Sciatic nerve (tissue), 2 donors: ENCODE results near the gene ZNF597. TPM values are rescaled to one million over a fixed set of nuclear protein-coding genes. Genes with fewer than 3 reads are reported as not detected.

Source experiments
- ATAC-seq: fragments of 200-7000 bp; cut with Tn5 transposase; one replicate; pipeline ENCODE4 v1.9.1; 2020; ENCODE audit warnings: mild to moderate bottlenecking, moderate library complexity
- DNase-seq: peaks from one replicate; pipeline ENCODE4 v3.0.0-alpha.2; 2020; ENCODE audit warnings: low spot score
- intact Hi-C: fragments of 100-400 bp; cut with DNase I; formaldehyde crosslinking; loops from one replicate; pipeline ENCODE4 v1.14.2; 2022
- microRNA-seq: library from miRNA; unstranded; fragments of <30 nt; microRNA quantifications from one replicate; pipeline ENCODE4 v1.2.0, GENCODE V29; 2020
- total RNA-seq: library from RNA; stranded (reverse); fragmentation: NEBNext Ultra II Directional; extraction: Animal tissue kit (Norgen Biotek cat#: 25700); gene quantifications from one replicate; pipeline ENCODE4 v1.2.1, GENCODE V29; 2021
- donor health status: DM: no; HTN: no; CAD: no.
- donor health status: DM: no; HTN: no; CAD: no.

Gene ZNF597
- total RNA-seq, 1 donor from 2014 or later = 3.2 TPM

DNA sequence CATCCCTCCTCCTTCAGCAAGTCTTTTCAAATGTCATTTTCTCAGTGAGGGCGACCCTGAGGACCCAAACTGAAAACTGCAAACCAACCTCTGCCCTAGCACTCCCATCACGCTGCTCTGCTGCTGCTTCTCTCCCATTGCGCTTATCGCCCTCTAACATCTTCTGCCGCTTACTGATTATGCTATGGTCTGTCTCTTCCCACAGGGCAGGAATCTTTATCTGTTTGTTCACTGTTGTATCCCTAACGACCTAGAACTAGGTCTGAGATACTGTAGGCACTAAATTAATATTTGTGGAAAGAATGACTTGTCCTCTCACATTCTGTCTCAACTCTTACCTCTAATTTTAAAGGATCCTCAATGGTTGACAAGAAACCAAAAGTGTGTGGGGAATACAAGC lies 55.0 kb downstream of the ZNF597 start:
- ATAC-seq = no peak
- DNase-seq = no peak
- intact Hi-C loops = no loop called here

- no peak for DNase-seq
- intact Hi-C loops = loop anchor here (5.0 kb wide), 1 partner anchor 1491 kb away; no protein-coding TSS in a partner anchor
- ATAC-seq = no peak
Measured at GRCh38 chr16:3383045-3383448, 60.3 kb downstream of the ZNF597 start.

Small RNA genes lying within 50 kb of the gene (microRNA-seq; reads per million reads assigned to microRNA genes)
- gene MIR6126 = not detected

Other genes with a start within 250 kb of the ZNF597 start
- gene ZNF200, start 208.3 kb downstream of the ZNF597 start, total RNA-seq = 7.4 TPM
- gene MEFV, start 186.9 kb downstream of the ZNF597 start, total RNA-seq = 3.0 TPM
- gene ZNF263, start 160.0 kb downstream of the ZNF597 start, total RNA-seq = 31.4 TPM
- gene TIGD7, start 138.1 kb downstream of the ZNF597 start, total RNA-seq = 9.9 TPM
- gene ZNF75A, start 138.0 kb downstream of the ZNF597 start, total RNA-seq = 33.8 TPM
- gene OR2C1, start 87.6 kb downstream of the ZNF597 start, total RNA-seq = 0.40 TPM
- 14.3 TPM for gene ZSCAN32, start 42.5 kb downstream of the ZNF597 start, total RNA-seq
- gene ZNF174, start 42.3 kb downstream of the ZNF597 start, total RNA-seq = 10.8 TPM
- 41.3 TPM for gene NAA60, start 176 bp upstream of the ZNF597 start, total RNA-seq
- gene C16orf90, start 52.0 kb upstream of the ZNF597 start, total RNA-seq = not detected
- 32.7 TPM for gene CLUAP1, start 57.5 kb upstream of the ZNF597 start, total RNA-seq
- gene NLRC3, start 133.9 kb upstream of the ZNF597 start, total RNA-seq = 1.6 TPM
- 6.5 TPM for gene SLX4, start 168.1 kb upstream of the ZNF597 start, total RNA-seq
- gene DNASE1, start 211.2 kb upstream of the ZNF597 start, total RNA-seq = 24.7 TPM